ENCODE results near the gene SLC17A8.

The SLC17A8 gene

GRCh38 chr12:100372853-100373640 lies 16.2 kb downstream of the SLC17A8 start:
- no peak overlapping the region for H2BK12ac ChIP-seq (ENCODE audit: low read length)
- no peaks in the 10 kb centered on the region for H3K36me3 ChIP-seq (replicated peaks in 1 of 2; ENCODE audit: control insufficient read depth in 2 of 2, insufficient read depth in 2 of 2, low read length in 2 of 2)
- peak; percentile 17 for DNase-seq (ENCODE audit: low spot score)
- H3K23ac ChIP-seq (ENCODE audit: low read depth, low read length, poor library complexity), result no peak overlapping the region
- no peak overlapping the region for H3K4ac ChIP-seq (ENCODE audit: low read length)
- H4K8ac ChIP-seq (ENCODE audit: low read depth, low read length), result no peak overlapping the region
- no peak overlapping the region for H2BK120ac ChIP-seq (ENCODE audit: low read depth, low read length)
- no CpG with 5 or more reads among the region's 11 CpGs for WGBS, 2 donors (ENCODE audit: extremely low coverage in 2 of 2, insufficient read length in 2 of 2, insufficient replicate concordance in 1 of 2)
- H2BK5ac ChIP-seq (ENCODE audit: low read length), result no peak overlapping the region
- H4K91ac ChIP-seq (ENCODE audit: low read depth, low read length, poor library complexity), result no peak overlapping the region
- no peaks in the 10 kb centered on the region for H3K79me1 ChIP-seq (ENCODE audit: low read depth, low read length)
- no peak overlapping the region for H2AK5ac ChIP-seq (ENCODE audit: low read depth, low read length)
- no peak overlapping the region for H3K9ac ChIP-seq (ENCODE audit: low read depth, low read length, poor library complexity)
- no peak overlapping the region for H3K27ac ChIP-seq (replicated peaks; ENCODE audit: low read length)
- H3K4me3 ChIP-seq (ENCODE audit: low read length in 2 of 2), result no peak overlapping the region
- no peak overlapping the region for H2AFZ ChIP-seq (ENCODE audit: low read length)
- H3K4me1 ChIP-seq (ENCODE audit: control insufficient read depth in 2 of 2, insufficient read depth in 1 of 2, low read depth in 1 of 2, low read length in 2 of 2), result peaks cover 2 to 3% of the 10 kb centered on the region in 2 donors
- no peak overlapping the region for H3K14ac ChIP-seq (ENCODE audit: low read length)
- H3K9me3 ChIP-seq (replicated peaks in 1 of 2; ENCODE audit: control insufficient read depth in 2 of 2, insufficient read depth in 1 of 2, low read depth in 1 of 2, low read length in 2 of 2), result peaks cover 0 to 3% of the 10 kb centered on the region in 2 donors
- H3K4me2 ChIP-seq (ENCODE audit: insufficient read depth, low read length, poor library complexity, severe bottlenecking), result no peak overlapping the region
- H2BK15ac ChIP-seq (ENCODE audit: low read length), result no peak overlapping the region
- no peak overlapping the region for H3K18ac ChIP-seq (ENCODE audit: low read length)
- peaks cover 0 to 42% (median 0%) of the 10 kb centered on the region in 3 experiments for H3K27me3 ChIP-seq (ENCODE audit: control insufficient read depth in 3 of 3, insufficient read depth in 3 of 3, low read depth in 1 of 3, low read length in 3 of 3)

DNA sequence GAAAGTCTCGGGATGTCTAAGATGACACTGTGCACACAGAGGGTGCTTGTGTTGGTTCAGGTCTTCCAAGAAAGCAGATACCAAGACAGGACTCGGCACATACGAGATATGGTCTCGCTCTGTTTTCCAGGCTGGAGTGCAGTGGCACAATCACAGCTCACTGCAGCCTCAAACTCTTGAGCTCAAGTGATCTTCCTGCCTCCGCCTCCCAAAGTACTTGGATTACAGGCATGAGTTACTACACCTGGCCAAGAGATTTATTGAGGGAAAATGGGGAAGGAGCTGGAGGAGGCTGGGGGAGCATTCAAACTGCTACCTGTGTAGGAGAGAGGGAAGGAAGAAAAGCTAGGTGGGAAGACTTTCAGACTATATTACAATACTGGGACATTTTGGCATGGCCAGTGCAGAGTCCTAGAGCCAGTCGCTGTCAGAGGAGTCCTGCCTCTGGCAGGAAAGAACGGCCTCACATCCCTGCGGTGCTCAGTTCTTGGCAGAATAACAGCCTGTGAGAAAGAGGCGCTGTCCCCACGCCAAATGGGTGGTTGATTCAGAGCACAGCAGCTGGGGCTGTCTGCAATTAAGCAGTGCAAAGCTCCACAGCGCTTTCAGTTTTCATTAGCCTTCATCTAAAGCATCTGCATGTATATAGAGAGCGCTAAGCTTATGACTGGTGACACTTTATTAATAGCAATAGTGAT lies 18.3 kb downstream of the SLC17A8 start:
- no peaks in the 10 kb centered on the region for H3K36me3 ChIP-seq (replicated peaks in 1 of 2; ENCODE audit: control insufficient read depth in 2 of 2, insufficient read depth in 2 of 2, low read length in 2 of 2)
- H4K91ac ChIP-seq (ENCODE audit: low read depth, low read length, poor library complexity), result no peak overlapping the region
- no peak overlapping the region for H3K9ac ChIP-seq (ENCODE audit: low read depth, low read length, poor library complexity)
- H3K4me1 ChIP-seq (ENCODE audit: control insufficient read depth in 2 of 2, insufficient read depth in 1 of 2, low read depth in 1 of 2, low read length in 2 of 2), result peaks cover 2 to 3% of the 10 kb centered on the region in 2 donors
- peaks cover 0 to 42% (median 0%) of the 10 kb centered on the region in 3 experiments for H3K27me3 ChIP-seq (ENCODE audit: control insufficient read depth in 3 of 3, insufficient read depth in 3 of 3, low read depth in 1 of 3, low read length in 3 of 3)
- no peak overlapping the region for H2BK15ac ChIP-seq (ENCODE audit: low read length)
- no CpG with 5 or more reads among the region's 12 CpGs for WGBS, 2 donors (ENCODE audit: extremely low coverage in 2 of 2, insufficient read length in 2 of 2, insufficient replicate concordance in 1 of 2)
- H3K27ac ChIP-seq (replicated peaks; ENCODE audit: low read length), result no peak overlapping the region
- no peak overlapping the region for H2BK120ac ChIP-seq (ENCODE audit: low read depth, low read length)
- no peak overlapping the region for H3K4me3 ChIP-seq (ENCODE audit: low read length in 2 of 2)
- no peak for DNase-seq (ENCODE audit: low spot score)
- H3K4ac ChIP-seq (ENCODE audit: low read length), result no peak overlapping the region
- H4K8ac ChIP-seq (ENCODE audit: low read depth, low read length), result no peak overlapping the region
- H2AFZ ChIP-seq (ENCODE audit: low read length), result no peak overlapping the region
- no peaks in the 10 kb centered on the region for H3K9me3 ChIP-seq (replicated peaks in 1 of 2; ENCODE audit: control insufficient read depth in 2 of 2, insufficient read depth in 1 of 2, low read depth in 1 of 2, low read length in 2 of 2)
- H3K23ac ChIP-seq (ENCODE audit: low read depth, low read length, poor library complexity), result no peak overlapping the region
- H3K14ac ChIP-seq (ENCODE audit: low read length), result no peak overlapping the region
- H3K18ac ChIP-seq (ENCODE audit: low read length), result no peak overlapping the region
- no peaks in the 10 kb centered on the region for H3K79me1 ChIP-seq (ENCODE audit: low read depth, low read length)
- H3K4me2 ChIP-seq (ENCODE audit: insufficient read depth, low read length, poor library complexity, severe bottlenecking), result no peak overlapping the region
- no peak overlapping the region for H2AK5ac ChIP-seq (ENCODE audit: low read depth, low read length)
- no peak overlapping the region for H2BK12ac ChIP-seq (ENCODE audit: low read length)
- H2BK5ac ChIP-seq (ENCODE audit: low read length), result no peak overlapping the region

DNA sequence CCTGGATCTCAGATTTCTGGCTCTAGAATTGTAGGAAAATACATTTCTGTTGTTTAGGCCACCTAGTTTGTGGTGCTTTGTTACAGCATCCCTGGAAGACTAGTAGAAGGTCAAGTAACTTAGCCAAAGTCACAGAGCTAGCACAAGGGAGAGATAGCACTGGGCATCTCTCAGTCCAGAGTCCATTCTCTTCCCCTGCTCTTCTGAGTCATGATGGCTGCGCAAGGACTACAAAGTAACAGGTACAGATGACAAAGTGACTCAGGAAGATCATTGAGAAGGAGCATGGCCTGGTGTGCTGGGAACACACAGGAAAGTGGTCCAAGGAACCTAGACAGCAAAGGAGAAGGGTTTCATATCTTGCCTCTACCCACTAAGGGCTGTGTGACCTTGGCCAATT lies 19.3 kb downstream of the SLC17A8 start:
- no CpG with 5 or more reads among the region's 1 CpG for WGBS, 2 donors (ENCODE audit: extremely low coverage in 2 of 2, insufficient read length in 2 of 2, insufficient replicate concordance in 1 of 2)
- no peak overlapping the region for H3K9ac ChIP-seq (ENCODE audit: low read depth, low read length, poor library complexity)
- no peak overlapping the region for H3K23ac ChIP-seq (ENCODE audit: low read depth, low read length, poor library complexity)
- peaks cover 0 to 39% (median 0%) of the 10 kb centered on the region in 3 experiments for H3K27me3 ChIP-seq (ENCODE audit: control insufficient read depth in 3 of 3, insufficient read depth in 3 of 3, low read depth in 1 of 3, low read length in 3 of 3)
- H2AFZ ChIP-seq (ENCODE audit: low read length), result no peak overlapping the region
- no peaks in the 10 kb centered on the region for H3K36me3 ChIP-seq (replicated peaks in 1 of 2; ENCODE audit: control insufficient read depth in 2 of 2, insufficient read depth in 2 of 2, low read length in 2 of 2)
- H4K8ac ChIP-seq (ENCODE audit: low read depth, low read length), result no peak overlapping the region
- no peak overlapping the region for H4K91ac ChIP-seq (ENCODE audit: low read depth, low read length, poor library complexity)
- H2BK120ac ChIP-seq (ENCODE audit: low read depth, low read length), result no peak overlapping the region
- no peak for DNase-seq (ENCODE audit: low spot score)
- H2BK12ac ChIP-seq (ENCODE audit: low read length), result no peak overlapping the region
- H2BK5ac ChIP-seq (ENCODE audit: low read length), result no peak overlapping the region
- no peak overlapping the region for H2BK15ac ChIP-seq (ENCODE audit: low read length)
- no peaks in the 10 kb centered on the region for H3K79me1 ChIP-seq (ENCODE audit: low read depth, low read length)
- H3K27ac ChIP-seq (replicated peaks; ENCODE audit: low read length), result no peak overlapping the region
- no peak overlapping the region for H3K18ac ChIP-seq (ENCODE audit: low read length)
- no peak overlapping the region for H2AK5ac ChIP-seq (ENCODE audit: low read depth, low read length)
- no peak overlapping the region for H3K4me3 ChIP-seq (ENCODE audit: low read length in 2 of 2)
- peaks cover 2 to 3% of the 10 kb centered on the region in 2 donors for H3K4me1 ChIP-seq (ENCODE audit: control insufficient read depth in 2 of 2, insufficient read depth in 1 of 2, low read depth in 1 of 2, low read length in 2 of 2)
- H3K9me3 ChIP-seq (replicated peaks in 1 of 2; ENCODE audit: control insufficient read depth in 2 of 2, insufficient read depth in 1 of 2, low read depth in 1 of 2, low read length in 2 of 2), result no peaks in the 10 kb centered on the region
- H3K4me2 ChIP-seq (ENCODE audit: insufficient read depth, low read length, poor library complexity, severe bottlenecking), result no peak overlapping the region
- no peak overlapping the region for H3K14ac ChIP-seq (ENCODE audit: low read length)
- no peak overlapping the region for H3K4ac ChIP-seq (ENCODE audit: low read length)

GRCh38 chr12:100381379-100381778 lies 24.5 kb downstream of the SLC17A8 start:
- H2AK5ac ChIP-seq (ENCODE audit: low read depth, low read length), result no peak overlapping the region
- no peak overlapping the region for H2BK5ac ChIP-seq (ENCODE audit: low read length)
- no peak overlapping the region for H3K27ac ChIP-seq (replicated peaks; ENCODE audit: low read length)
- no peak overlapping the region for H3K4me3 ChIP-seq (ENCODE audit: low read length in 2 of 2)
- no peak overlapping the region for H4K8ac ChIP-seq (ENCODE audit: low read depth, low read length)
- peaks cover 0 to under 1% (median 0%) of the 10 kb centered on the region in 3 experiments for H3K27me3 ChIP-seq (ENCODE audit: control insufficient read depth in 3 of 3, insufficient read depth in 3 of 3, low read depth in 1 of 3, low read length in 3 of 3)
- H3K18ac ChIP-seq (ENCODE audit: low read length), result no peak overlapping the region
- H3K9ac ChIP-seq (ENCODE audit: low read depth, low read length, poor library complexity), result no peak overlapping the region
- H4K91ac ChIP-seq (ENCODE audit: low read depth, low read length, poor library complexity), result no peak overlapping the region
- no peaks in the 10 kb centered on the region for H3K4me1 ChIP-seq (ENCODE audit: control insufficient read depth in 2 of 2, insufficient read depth in 1 of 2, low read depth in 1 of 2, low read length in 2 of 2)
- no CpG with 5 or more reads among the region's 2 CpGs for WGBS, 2 donors (ENCODE audit: extremely low coverage in 2 of 2, insufficient read length in 2 of 2, insufficient replicate concordance in 1 of 2)
- no peak for DNase-seq (ENCODE audit: low spot score)
- no peak overlapping the region for H2BK120ac ChIP-seq (ENCODE audit: low read depth, low read length)
- no peaks in the 10 kb centered on the region for H3K36me3 ChIP-seq (replicated peaks in 1 of 2; ENCODE audit: control insufficient read depth in 2 of 2, insufficient read depth in 2 of 2, low read length in 2 of 2)
- no peak overlapping the region for H3K23ac ChIP-seq (ENCODE audit: low read depth, low read length, poor library complexity)
- H3K79me1 ChIP-seq (ENCODE audit: low read depth, low read length), result no peaks in the 10 kb centered on the region
- no peak overlapping the region for H2BK12ac ChIP-seq (ENCODE audit: low read length)
- no peak overlapping the region for H3K4ac ChIP-seq (ENCODE audit: low read length)
- no peak overlapping the region for H3K14ac ChIP-seq (ENCODE audit: low read length)
- no peaks in the 10 kb centered on the region for H3K9me3 ChIP-seq (replicated peaks in 1 of 2; ENCODE audit: control insufficient read depth in 2 of 2, insufficient read depth in 1 of 2, low read depth in 1 of 2, low read length in 2 of 2)
- H2AFZ ChIP-seq (ENCODE audit: low read length), result no peak overlapping the region
- H3K4me2 ChIP-seq (ENCODE audit: insufficient read depth, low read length, poor library complexity, severe bottlenecking), result no peak overlapping the region
- no peak overlapping the region for H2BK15ac ChIP-seq (ENCODE audit: low read length)

All from neuronal stem cell (in vitro differentiated cells).